BLaER1 treated with 17β-estradiol and CSF1 and Interleukin-3, amounts not matched to agents 10 nM and 100 nM (cell line): ENCODE results near the gene GORAB.

ENCODE experiments used
- H3K27ac ChIP-seq, 11 experiments: shearing (Covaris generic); formaldehyde crosslinking; 2 replicates each; pipeline ENCODE4 v1.8.1; 2022
- H3K27me3 ChIP-seq, 11 experiments: shearing (Covaris generic); formaldehyde crosslinking; 2 replicates each; pipeline ENCODE4 v1.8.1; 2022
- H3K36me3 ChIP-seq, 11 experiments: shearing (Covaris generic); formaldehyde crosslinking; 2 replicates each; pipeline ENCODE4 v1.8.1; 2022
- H3K4me1 ChIP-seq, 10 experiments: shearing (Covaris generic); formaldehyde crosslinking; 2 replicates each; pipeline ENCODE4 v1.8.1; 2022
- H3K4me2 ChIP-seq, 11 experiments: shearing (Covaris generic); formaldehyde crosslinking; 2 replicates each; pipeline ENCODE4 v1.8.1; 2022
- H3K4me3 ChIP-seq, 10 experiments: shearing (Covaris generic); formaldehyde crosslinking; 2 replicates each; pipeline ENCODE4 v1.8.1; 2022
- H3K9ac ChIP-seq, 11 experiments: shearing (Covaris generic); formaldehyde crosslinking; 2 replicates each; pipeline ENCODE4 v1.8.1; 2022
- H3K9me3 ChIP-seq, 11 experiments: shearing (Covaris generic); formaldehyde crosslinking; replicated peaks in 1 of 11; 2 replicates each; pipeline ENCODE4 v1.8.1; 2022
- H4K20me1 ChIP-seq, 11 experiments: shearing (Covaris generic); formaldehyde crosslinking; 2 replicates each; pipeline ENCODE4 v1.8.1; 2022
- Cebpa-rat ChIP-seq, 11 experiments: shearing (Covaris generic); IDR thresholded peaks; 2 replicates each; pipeline ENCODE4 v1.8.1; 2022

Gene GORAB

DNA sequence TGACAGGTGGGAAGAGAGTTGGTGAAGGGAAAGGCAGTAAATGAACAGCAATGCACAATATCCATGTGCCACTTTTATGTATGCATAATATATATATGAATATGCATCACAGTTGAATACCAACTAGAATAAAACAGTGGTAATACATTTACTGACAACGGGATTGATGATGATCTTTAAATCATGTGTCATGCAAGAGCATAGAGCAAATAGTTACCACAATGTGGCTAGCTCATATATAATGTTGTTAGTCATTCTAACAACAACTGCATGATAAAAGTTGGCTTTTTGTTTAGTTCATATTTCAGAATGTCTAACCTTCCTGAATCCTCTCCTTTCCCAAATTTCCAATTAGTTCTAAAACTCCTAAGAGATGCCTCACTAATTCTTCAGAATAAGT, 46.4 kb downstream of the GORAB start:
- Histone ChIP-seq H3K4me2 (peak overlapping the region in 2 of 11 experiments; percentile 64 to 70; a peak in 1 of 22 replicates), H3K9me3 (peaks cover 0 to 13% (median 0%) of the 10 kb centered on the region in 11 experiments; a peak in 1 of 22 replicates), H3K4me3 (no peak overlapping the region), H3K9ac (no peak overlapping the region), H3K4me1 (peaks cover 0 to 34% (median 0%) of the 10 kb centered on the region in 10 experiments; a peak in 5 of 20 replicates), H3K36me3 (no peaks in the 10 kb centered on the region), H3K27ac (no peak overlapping the region), H3K27me3 (no peaks in the 10 kb centered on the region), H4K20me1 (no peaks in the 10 kb centered on the region)
- TF ChIP-seq Cebpa-rat (IDR thresholded peaks at IDR 0.05): no peak

GRCh38 chr1:170580636-170581440, 48.9 kb downstream of the GORAB start:
- no peaks in the 10 kb centered on the region for H4K20me1 ChIP-seq
- H3K27ac ChIP-seq: peak overlapping the region in 3 of 11 experiments; percentile 46 to 87 (median 87); a peak in 6 of 22 replicates
- no peaks in the 10 kb centered on the region for H3K27me3 ChIP-seq
- no peaks in the 10 kb centered on the region for H3K36me3 ChIP-seq
- no peak overlapping the region for H3K4me3 ChIP-seq
- peaks cover 0 to 5% (median 0%) of the 10 kb centered on the region in 11 experiments; a peak in 1 of 22 replicates for H3K9me3 ChIP-seq
- no peak for TF ChIP-seq Cebpa-rat (IDR thresholded peaks at IDR 0.05)
- H3K4me2 ChIP-seq: peak overlapping the region in 2 of 11 experiments; percentile 66 to 70; a peak in 4 of 22 replicates
- peak overlapping the region in 2 of 11 experiments; percentile 70 to 74; a peak in 4 of 22 replicates for H3K9ac ChIP-seq
- peaks cover 0 to 34% (median 0%) of the 10 kb centered on the region in 10 experiments; a peak in 5 of 20 replicates for H3K4me1 ChIP-seq

GRCh38 chr1:170583186-170583585, 51.2 kb downstream of the GORAB start:
- no peak for TF ChIP-seq Cebpa-rat (IDR thresholded peaks at IDR 0.05)

GRCh38 chr1:170586321-170587252, 54.6 kb downstream of the GORAB start:
- H3K27me3 ChIP-seq: no peaks in the 10 kb centered on the region
- H3K4me2 ChIP-seq: peak overlapping the region in 2 of 11 experiments; percentile 6 to 54; a peak in 4 of 22 replicates
- H4K20me1 ChIP-seq: no peaks in the 10 kb centered on the region
- no peak for TF ChIP-seq Cebpa-rat (IDR thresholded peaks at IDR 0.05)
- no peak overlapping the region for H3K9ac ChIP-seq
- H3K4me3 ChIP-seq: no peak overlapping the region
- H3K4me1 ChIP-seq: peaks cover 0 to 29% (median 0%) of the 10 kb centered on the region in 10 experiments; a peak in 4 of 20 replicates
- H3K27ac ChIP-seq: peak overlapping the region in 2 of 11 experiments; percentile 15 to 17; a peak in 2 of 22 replicates
- H3K9me3 ChIP-seq: no peaks in the 10 kb centered on the region
- no peaks in the 10 kb centered on the region for H3K36me3 ChIP-seq

More at GRCh38 chr1:170583186-170583585, 51.2 kb downstream of the GORAB start:
- H3K36me3 ChIP-seq: no peaks in the 10 kb centered on the region
- H4K20me1 ChIP-seq: no peaks in the 10 kb centered on the region
- no peak overlapping the region for H3K4me3 ChIP-seq
- no peaks in the 10 kb centered on the region for H3K27me3 ChIP-seq
- H3K27ac ChIP-seq: no peak overlapping the region
- no peak overlapping the region for H3K4me2 ChIP-seq
- H3K9me3 ChIP-seq: peaks cover 0 to 5% (median 0%) of the 10 kb centered on the region in 11 experiments; a peak in 1 of 22 replicates
- no peak overlapping the region for H3K9ac ChIP-seq
- H3K4me1 ChIP-seq: peaks cover 0 to 56% (median 0%) of the 10 kb centered on the region in 10 experiments; a peak in 5 of 20 replicates

DNA sequence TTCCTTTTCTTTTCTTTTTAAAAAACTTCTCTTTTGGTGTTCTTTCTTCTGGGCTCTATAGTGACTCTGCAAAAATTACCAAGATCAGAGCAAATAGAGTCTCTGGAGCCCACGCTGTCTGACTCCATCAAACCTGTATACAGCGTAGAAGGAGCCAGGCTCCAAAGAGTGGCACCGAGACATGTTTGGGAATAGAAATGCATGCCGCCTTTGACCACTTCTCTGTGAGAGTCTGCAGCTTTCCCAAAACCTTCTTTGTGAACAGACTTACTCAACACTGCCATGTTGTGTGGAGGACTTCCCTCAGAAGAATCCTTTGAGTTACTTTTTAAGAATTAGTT, 55.3 kb downstream of the GORAB start:
- Histone ChIP-seq H4K20me1 (no peaks in the 10 kb centered on the region), H3K9ac (no peak overlapping the region), H3K4me1 (peaks cover 0 to 24% (median 0%) of the 10 kb centered on the region in 10 experiments; a peak in 3 of 20 replicates), H3K9me3 (no peaks in the 10 kb centered on the region), H3K4me2 (peak overlapping the region in 2 of 11 experiments; percentile 6 to 54; a peak in 3 of 22 replicates), H3K36me3 (no peaks in the 10 kb centered on the region), H3K27me3 (no peaks in the 10 kb centered on the region), H3K4me3 (no peak overlapping the region), H3K27ac (peak overlapping the region in 1 of 11 experiments; percentile 17; a peak in 1 of 22 replicates)
- TF ChIP-seq Cebpa-rat (IDR thresholded peaks at IDR 0.05): no peak

DNA sequence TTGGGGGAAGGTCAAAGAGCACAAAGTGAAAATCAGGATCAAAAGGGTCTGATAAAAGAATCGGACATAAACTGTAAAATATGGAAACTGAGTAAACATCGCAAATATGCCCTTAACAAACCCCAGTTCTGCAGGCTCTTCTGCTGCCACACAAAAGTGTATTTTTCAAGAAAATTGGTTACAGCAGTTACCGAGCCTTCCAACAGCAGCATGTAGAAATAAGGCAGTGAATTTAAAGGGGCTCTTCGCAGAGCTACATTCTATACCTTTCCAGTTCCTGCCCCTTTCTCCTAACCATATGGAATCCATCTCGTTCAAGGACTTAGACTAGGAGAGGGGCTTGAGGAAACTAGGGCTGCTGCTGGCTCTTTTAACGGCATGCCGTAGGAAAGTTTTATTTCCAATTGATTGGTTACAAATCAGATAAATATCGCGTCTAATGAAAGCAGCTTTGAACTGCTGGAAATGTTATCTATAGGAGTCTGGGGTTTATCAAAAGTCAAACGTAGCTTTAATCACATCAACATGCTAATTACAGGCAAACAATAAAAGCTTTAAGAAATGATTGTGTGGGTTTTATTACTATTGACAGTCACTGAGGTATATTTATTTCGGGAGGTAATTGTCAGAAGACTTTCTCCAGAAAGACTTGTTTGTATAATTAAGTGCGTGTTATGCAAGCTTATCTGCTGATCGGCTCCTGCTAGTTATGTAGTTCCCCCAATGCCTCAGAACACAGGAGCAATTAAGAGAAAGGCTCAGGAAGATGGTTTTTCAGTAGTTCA, 59.1 kb downstream of the GORAB start:
- Histone ChIP-seq H3K36me3 (no peaks in the 10 kb centered on the region), H3K9ac (no peak overlapping the region), H3K4me1 (peaks cover 0 to 33% (median 0%) of the 10 kb centered on the region in 10 experiments; a peak in 5 of 20 replicates), H3K27ac (no peak overlapping the region), H3K4me2 (no peak overlapping the region), H4K20me1 (no peaks in the 10 kb centered on the region), H3K27me3 (no peaks in the 10 kb centered on the region), H3K9me3 (peaks cover 0 to 2% (median 0%) of the 10 kb centered on the region in 11 experiments; a peak in 4 of 22 replicates), H3K4me3 (no peak overlapping the region)
- TF ChIP-seq Cebpa-rat (IDR thresholded peaks at IDR 0.05): no peak

DNA sequence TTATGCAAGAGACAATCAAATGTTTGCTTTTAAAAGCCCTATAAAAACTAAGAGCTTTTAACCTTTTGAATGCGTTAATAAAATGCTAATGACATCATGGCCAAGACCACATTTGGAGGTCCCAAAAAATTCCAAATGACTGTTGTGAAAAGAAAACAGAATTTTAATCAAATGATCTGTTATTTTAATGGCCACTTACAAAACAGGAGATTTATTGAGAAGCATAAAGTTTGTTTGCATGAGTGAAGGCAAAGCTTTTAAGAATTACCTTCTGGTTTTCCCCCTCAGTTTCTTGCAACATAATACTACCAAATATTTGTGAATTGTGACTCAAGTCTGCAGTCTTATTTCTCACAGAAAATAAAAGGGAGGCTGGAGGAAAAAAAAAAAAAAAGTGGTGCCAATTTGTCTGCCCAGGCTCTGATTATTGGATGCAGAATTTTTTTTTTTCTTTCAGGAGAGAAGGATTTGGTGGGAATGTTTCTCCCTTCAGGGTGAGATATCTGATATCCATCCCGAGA, 60.7 kb downstream of the GORAB start:
- H3K4me1 ChIP-seq: peaks cover 0 to 17% (median 0%) of the 10 kb centered on the region in 10 experiments; a peak in 5 of 20 replicates
- H3K27ac ChIP-seq: no peak overlapping the region
- no peak for TF ChIP-seq Cebpa-rat (IDR thresholded peaks at IDR 0.05)
- peaks cover 0 to 11% (median 5%) of the 10 kb centered on the region in 11 experiments; a peak in 15 of 22 replicates for H3K9me3 ChIP-seq
- H3K4me3 ChIP-seq: no peak overlapping the region
- H3K27me3 ChIP-seq: no peaks in the 10 kb centered on the region
- peak overlapping the region in 3 of 11 experiments; percentile 9 to 29 (median 28); a peak in 2 of 22 replicates for H3K4me2 ChIP-seq
- no peaks in the 10 kb centered on the region for H3K36me3 ChIP-seq
- H4K20me1 ChIP-seq: no peaks in the 10 kb centered on the region
- no peak overlapping the region for H3K9ac ChIP-seq
